HPDE6-E6E7 (cell line): ENCODE data around the gene TMEM121B.
A peak's percentile ranks its signal among the peaks of the same experiment; 100 is the strongest.

Experiments used
- DNase-seq: peaks from one replicate; pipeline ENCODE4 v3.0.0; 2011; ENCODE audit warnings: missing footprints; ENCODE audit errors: extremely low spot score

The TMEM121B gene

GRCh38 chr22:17138513-17138912, 17.4 kb upstream of the TMEM121B start:
- DNase-seq: no peak

GRCh38 chr22:17137861-17138425, 16.8 kb upstream of the TMEM121B start:
- DNase-seq: no peak

- DNase-seq: no peak
Measured at GRCh38 chr22:17137170-17137569, 16.0 kb upstream of the TMEM121B start.

- DNase-seq: no peak
Measured at GRCh38 chr22:17135153-17135760, 14.1 kb upstream of the TMEM121B start.

- DNase-seq: no peak
Measured at GRCh38 chr22:17133137-17133536, 12.0 kb upstream of the TMEM121B start.

- DNase-seq: no peak
Measured at GRCh38 chr22:17132112-17132511, 11.0 kb upstream of the TMEM121B start.

GRCh38 chr22:17131686-17132085, 10.5 kb upstream of the TMEM121B start:
- DNase-seq: no peak

GRCh38 chr22:17130199-17130598, 9.0 kb upstream of the TMEM121B start:
- DNase-seq: no peak

- DNase-seq: no peak
Measured at GRCh38 chr22:17120711-17121232, 388 bp downstream of the TMEM121B start.

- peak; percentile 27 for DNase-seq
Measured at GRCh38 chr22:17120281-17120680, 879 bp downstream of the TMEM121B start.

- DNase-seq: no peak
Measured at GRCh38 chr22:17119481-17120202, 1.5 kb downstream of the TMEM121B start.

GRCh38 chr22:17118342-17118741, 2.8 kb downstream of the TMEM121B start:
- DNase-seq: no peak

GRCh38 chr22:17117890-17118289, 3.3 kb downstream of the TMEM121B start:
- no peak for DNase-seq

GRCh38 chr22:17117400-17117799, 3.8 kb downstream of the TMEM121B start:
- DNase-seq: no peak

- no peak for DNase-seq
Measured at GRCh38 chr22:17116572-17117330, 4.4 kb downstream of the TMEM121B start.

GRCh38 chr22:17115945-17116565, 5.1 kb downstream of the TMEM121B start:
- no peak for DNase-seq

GRCh38 chr22:17115236-17115635, 5.9 kb downstream of the TMEM121B start:
- DNase-seq: no peak

GRCh38 chr22:17114898-17115235, 6.3 kb downstream of the TMEM121B start:
- no peak for DNase-seq

GRCh38 chr22:17114173-17114897, 6.8 kb downstream of the TMEM121B start:
- no peak for DNase-seq

GRCh38 chr22:17113600-17113999, 7.6 kb downstream of the TMEM121B start:
- no peak for DNase-seq

- no peak for DNase-seq
Measured at GRCh38 chr22:17112491-17113042, 8.6 kb downstream of the TMEM121B start.
